Nephron (organoid): ENCODE results near the gene KIF3C.

Experiments used
- H3K27ac Mint-ChIP-seq, 3 experiments: 2 replicates each; pipeline ENCODE4 v1.8.0; 2020; ENCODE audit warnings: mixed read lengths in 3 of 3, mild to moderate bottlenecking in 2 of 3, moderate library complexity in 1 of 3
- H3K27me3 Mint-ChIP-seq: 2 replicates; pipeline ENCODE4 v1.8.0; 2021; ENCODE audit warnings: low read depth, mild to moderate bottlenecking, moderate library complexity, mixed read lengths
- H3K36me3 Mint-ChIP-seq: 2 replicates; pipeline ENCODE4 v1.8.0; 2020; ENCODE audit warnings: low read depth, mixed read lengths
- H3K4me1 Mint-ChIP-seq: 2 replicates; pipeline ENCODE4 v1.8.0; 2020; ENCODE audit warnings: mixed read lengths
- H3K4me3 Mint-ChIP-seq, 3 experiments: 2 replicates each; pipeline ENCODE4 v1.8.0; 2020; ENCODE audit warnings: mild to moderate bottlenecking in 3 of 3, mixed read lengths in 3 of 3, moderate library complexity in 2 of 3
- H3K9me3 Mint-ChIP-seq: 2 replicates; pipeline ENCODE4 v1.8.0; 2020; ENCODE audit warnings: mixed read lengths
- CTCF ChIP-seq, 3 experiments: fragments of 200-600 bp; sonication (generic); IDR thresholded peaks; one replicate each; pipeline ENCODE4 v1.5.0; 2021; ENCODE audit warnings: antibody characterized with exemption in 3 of 3; ENCODE audit not compliant: unreplicated experiment in 3 of 3

The KIF3C gene

GRCh38 chr2:25877431-25878360 is 104.6 kb downstream of the KIF3C start:
- no peak for TF ChIP-seq CTCF (IDR thresholded peaks at IDR 0.05; ENCODE audit: unreplicated experiment in 3 of 3)
- peak overlapping the region; percentile 96 to 98 (median 96) for H3K4me3 Mint-ChIP-seq
- no peaks in the 10 kb centered on the region for H3K9me3 Mint-ChIP-seq
- H3K4me1 Mint-ChIP-seq, result peaks cover 24% of the 10 kb centered on the region
- peak overlapping the region; percentile 93 to 99 (median 96) for H3K27ac Mint-ChIP-seq
- peaks cover 13% of the 10 kb centered on the region for H3K27me3 Mint-ChIP-seq
- peaks cover 9% of the 10 kb centered on the region for H3K36me3 Mint-ChIP-seq
